Hepatocyte (in vitro differentiated cells): ENCODE measurements around the gene CRYAA.
"Not testable (repeated sequence)": the region's sequence is repeated elsewhere in the genome, so short reads cannot be mapped to it uniquely, and the experiment has no call there.

ENCODE experiments used
- EZH2 ChIP-seq: fragments of 200-600 bp; sonication (generic); IDR thresholded peaks from 2 replicates; pipeline ENCODE4 v1.6.1; 2016; ENCODE audit warnings: antibody characterized with exemption, mild to moderate bottlenecking, borderline replicate concordance
- TF ChIP-seq, protein P1 (sequence below): fragments of 200-600 bp; sonication (generic); IDR thresholded peaks from 2 replicates; pipeline ENCODE4 v1.5.1; 2016; ENCODE audit warnings: antibody characterized with exemption, mild to moderate bottlenecking; ENCODE audit not compliant: poor library complexity

DNA sequence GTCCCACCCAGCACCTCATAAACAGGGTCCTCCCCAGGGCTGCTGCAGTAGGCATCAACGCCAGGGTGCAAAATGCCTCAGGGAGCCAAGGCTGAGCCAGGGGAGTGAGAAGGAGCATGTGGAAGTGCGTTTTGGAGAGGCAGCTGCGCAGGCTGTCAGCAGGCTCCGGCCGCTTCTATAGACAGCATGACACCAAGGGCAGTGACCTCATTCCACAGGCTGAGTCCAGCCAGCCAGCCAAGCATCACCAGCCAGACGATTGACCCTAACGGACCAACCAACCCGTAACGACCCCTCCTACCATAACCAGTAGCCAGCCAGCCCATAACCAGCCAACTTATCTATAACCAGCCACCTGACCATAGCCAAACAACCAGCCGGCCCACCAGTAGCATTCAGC, 1.1 kb downstream of the CRYAA start:
- TF ChIP-seq, protein P1, sequence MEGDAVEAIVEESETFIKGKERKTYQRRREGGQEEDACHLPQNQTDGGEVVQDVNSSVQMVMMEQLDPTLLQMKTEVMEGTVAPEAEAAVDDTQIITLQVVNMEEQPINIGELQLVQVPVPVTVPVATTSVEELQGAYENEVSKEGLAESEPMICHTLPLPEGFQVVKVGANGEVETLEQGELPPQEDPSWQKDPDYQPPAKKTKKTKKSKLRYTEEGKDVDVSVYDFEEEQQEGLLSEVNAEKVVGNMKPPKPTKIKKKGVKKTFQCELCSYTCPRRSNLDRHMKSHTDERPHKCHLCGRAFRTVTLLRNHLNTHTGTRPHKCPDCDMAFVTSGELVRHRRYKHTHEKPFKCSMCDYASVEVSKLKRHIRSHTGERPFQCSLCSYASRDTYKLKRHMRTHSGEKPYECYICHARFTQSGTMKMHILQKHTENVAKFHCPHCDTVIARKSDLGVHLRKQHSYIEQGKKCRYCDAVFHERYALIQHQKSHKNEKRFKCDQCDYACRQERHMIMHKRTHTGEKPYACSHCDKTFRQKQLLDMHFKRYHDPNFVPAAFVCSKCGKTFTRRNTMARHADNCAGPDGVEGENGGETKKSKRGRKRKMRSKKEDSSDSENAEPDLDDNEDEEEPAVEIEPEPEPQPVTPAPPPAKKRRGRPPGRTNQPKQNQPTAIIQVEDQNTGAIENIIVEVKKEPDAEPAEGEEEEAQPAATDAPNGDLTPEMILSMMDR = not testable (repeated sequence)
- TF ChIP-seq EZH2 = not testable (repeated sequence)
